PC-9 (cell line): ENCODE measurements around the gene ECE1. TPM values are rescaled to one million over a fixed set of nuclear protein-coding genes. Genes with fewer than 3 reads are reported as not detected.
"Not testable (repeated sequence)": the region's sequence is repeated elsewhere in the genome, so short reads cannot be mapped to it uniquely, and the experiment has no call there.

Source experiments
- BruUV-seq: library from RNA; stranded (reverse); fragments of 400-500 nt; replicated peaks from 2 replicates; lab custom pipeline; 2021; lab: Mats Ljungman, UMichigan
- CTCF ChIA-PET: fragments of 300-600 bp; sonication (Branson Sonifier 250); formaldehyde crosslinking; loops from one replicate; lab custom pipeline; 2022; ENCODE audit warnings: antibody characterized with exemption; lab: Charles Lee
- POLR2A ChIA-PET: fragments of 300-600 bp; sonication (Branson Sonifier 250); formaldehyde crosslinking; loops from one replicate; lab custom pipeline; 2022; ENCODE audit warnings: antibody characterized with exemption; ENCODE audit not compliant: unreplicated experiment; lab: Charles Lee
- DNase-seq, 2 experiments: peaks; one replicate each; pipeline versions ENCODE4 v3.0.0 to v3.0.0-alpha.2; 2015 to 2022; ENCODE audit warnings: mixed read lengths in 1 of 2
- H2AFZ ChIP-seq: fragments of 200-600 bp; sonication (generic); 2 replicates; pipeline ENCODE4 v1.8.1; 2017; ENCODE audit warnings: antibody characterized with exemption
- H3F3A ChIP-seq: fragments of 200-600 bp; sonication (generic); 2 replicates; pipeline ENCODE4 v1.8.1; 2017; ENCODE audit warnings: antibody characterized with exemption, mild to moderate bottlenecking, low read depth; ENCODE audit not compliant: insufficient read depth
- H3K27ac ChIP-seq: fragments of 200-600 bp; sonication (generic); 2 replicates; pipeline ENCODE4 v1.6.1; 2016; ENCODE audit warnings: mixed run types
- H3K27me3 ChIP-seq: fragments of 200-600 bp; sonication (generic); 2 replicates; pipeline ENCODE4 v1.6.1; 2016; ENCODE audit warnings: low read depth, mixed run types; ENCODE audit not compliant: insufficient read depth
- H3K36me3 ChIP-seq: fragments of 200-600 bp; sonication (generic); 2 replicates; pipeline ENCODE4 v1.6.1; 2016; ENCODE audit warnings: low read depth, mixed run types
- H3K4me1 ChIP-seq: fragments of 200-600 bp; sonication (generic); replicated peaks from 2 replicates; pipeline ENCODE4 v1.6.1; 2016; ENCODE audit warnings: mixed run types; ENCODE audit not compliant: insufficient read depth
- H3K4me2 ChIP-seq: fragments of 200-600 bp; sonication (generic); 2 replicates; pipeline ENCODE4 v1.6.1; 2017; ENCODE audit warnings: mixed run types
- H3K4me3 ChIP-seq: fragments of 200-600 bp; sonication (generic); 2 replicates; pipeline ENCODE4 v1.6.1; 2016; ENCODE audit warnings: mixed run types
- H3K79me2 ChIP-seq: fragments of 200-600 bp; sonication (generic); 2 replicates; pipeline ENCODE4 v1.6.1; 2017; ENCODE audit warnings: low read depth, mixed run types
- H3K9me2 ChIP-seq: fragments of 200-600 bp; sonication (generic); 2 replicates; pipeline ENCODE4 v1.8.1; 2017; ENCODE audit warnings: mild to moderate bottlenecking; ENCODE audit not compliant: insufficient read depth
- H3K9me3 ChIP-seq: fragments of 200-600 bp; sonication (generic); 2 replicates; pipeline ENCODE4 v1.8.1; 2016; ENCODE audit warnings: low read depth; ENCODE audit not compliant: insufficient read depth
- H4K20me1 ChIP-seq: fragments of 200-600 bp; sonication (generic); 2 replicates; pipeline ENCODE4 v1.8.1; 2017; ENCODE audit not compliant: insufficient read depth
- EZH2 ChIP-seq: fragments of 200-600 bp; sonication (generic); IDR thresholded peaks from 2 replicates; pipeline ENCODE4 v1.8.0; 2017; ENCODE audit warnings: antibody characterized with exemption, low read depth
- intact Hi-C: fragments of 100-400 bp; cut with micrococcal nuclease; formaldehyde crosslinking; loops from one replicate; pipeline ENCODE4 v1.10.0; 2022; ENCODE audit not compliant: unreplicated experiment
- total RNA-seq: library from RNA; stranded (reverse); gene quantifications from 2 replicates; pipeline ENCODE4 v1.2.3, GENCODE V29; 2021
- TF ChIP-seq, protein P1 (sequence below): fragments of 200-600 bp; sonication (generic); conservative IDR thresholded peaks from 2 replicates; pipeline ENCODE4 v1.6.1; 2017; ENCODE audit warnings: mixed run types, antibody characterized with exemption, mild to moderate bottlenecking, moderate library complexity

The ECE1 gene
- total RNA-seq, 1 experiment from 2014 or later, result 80.8 TPM

DNA sequence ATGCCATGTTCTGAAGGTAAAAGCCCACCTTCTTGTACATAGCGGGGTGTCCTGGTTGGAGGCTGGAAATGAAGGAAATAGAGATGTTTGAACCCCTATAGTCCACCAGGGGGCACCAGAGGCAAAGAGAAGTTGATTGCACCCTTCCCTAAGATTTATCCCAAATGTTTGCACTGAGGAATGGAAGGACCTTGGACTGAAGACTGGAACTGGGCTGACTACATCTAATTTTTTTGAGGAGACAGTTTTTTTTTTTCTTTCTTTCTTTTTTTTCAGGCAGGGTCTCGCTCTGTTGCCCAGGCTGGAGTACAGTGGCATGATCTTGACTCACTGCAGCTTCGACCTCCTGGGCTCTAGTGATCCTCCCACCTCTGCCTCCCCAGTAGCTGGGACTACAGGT lies 58.2 kb downstream of the ECE1 start:
- H3K9me3 ChIP-seq, result no peaks in the 10 kb centered on the region
- H2AFZ ChIP-seq, result no peak overlapping the region
- H3K4me3 ChIP-seq, result no peak overlapping the region
- H4K20me1 ChIP-seq, result no peaks in the 10 kb centered on the region
- H3K36me3 ChIP-seq, result no peaks in the 10 kb centered on the region
- no peaks in the 10 kb centered on the region for H3K4me1 ChIP-seq
- H3K27ac ChIP-seq, result no peak overlapping the region
- no peaks in the 10 kb centered on the region for H3K9me2 ChIP-seq
- no peak overlapping the region for H3K4me2 ChIP-seq
- ChIA-PET POLR2A (no interaction called here), CTCF (interaction anchor here (0.6 to 1.6 kb wide), 5 partner anchors 14 to 487 kb away, joined by 3 to 11 read pairs (median 3); no protein-coding TSS in a partner anchor)
- no peaks in the 10 kb centered on the region for H3F3A ChIP-seq
- H3K27me3 ChIP-seq, result no peaks in the 10 kb centered on the region
- TF ChIP-seq EZH2, result no peak
- TF ChIP-seq, protein P1, sequence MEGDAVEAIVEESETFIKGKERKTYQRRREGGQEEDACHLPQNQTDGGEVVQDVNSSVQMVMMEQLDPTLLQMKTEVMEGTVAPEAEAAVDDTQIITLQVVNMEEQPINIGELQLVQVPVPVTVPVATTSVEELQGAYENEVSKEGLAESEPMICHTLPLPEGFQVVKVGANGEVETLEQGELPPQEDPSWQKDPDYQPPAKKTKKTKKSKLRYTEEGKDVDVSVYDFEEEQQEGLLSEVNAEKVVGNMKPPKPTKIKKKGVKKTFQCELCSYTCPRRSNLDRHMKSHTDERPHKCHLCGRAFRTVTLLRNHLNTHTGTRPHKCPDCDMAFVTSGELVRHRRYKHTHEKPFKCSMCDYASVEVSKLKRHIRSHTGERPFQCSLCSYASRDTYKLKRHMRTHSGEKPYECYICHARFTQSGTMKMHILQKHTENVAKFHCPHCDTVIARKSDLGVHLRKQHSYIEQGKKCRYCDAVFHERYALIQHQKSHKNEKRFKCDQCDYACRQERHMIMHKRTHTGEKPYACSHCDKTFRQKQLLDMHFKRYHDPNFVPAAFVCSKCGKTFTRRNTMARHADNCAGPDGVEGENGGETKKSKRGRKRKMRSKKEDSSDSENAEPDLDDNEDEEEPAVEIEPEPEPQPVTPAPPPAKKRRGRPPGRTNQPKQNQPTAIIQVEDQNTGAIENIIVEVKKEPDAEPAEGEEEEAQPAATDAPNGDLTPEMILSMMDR, result peak; percentile 79
- H3K79me2 ChIP-seq, result no peaks in the 10 kb centered on the region
- intact Hi-C loops, result loop anchor here (1.0 to 10.0 kb wide), 3 partner anchors 136 to 1413 kb away; partner anchors contain the start of gene C1QC
- BruUV-seq, result no TSS peak
- peak in 1 of 2 experiments; percentile 27 for DNase-seq

DNA sequence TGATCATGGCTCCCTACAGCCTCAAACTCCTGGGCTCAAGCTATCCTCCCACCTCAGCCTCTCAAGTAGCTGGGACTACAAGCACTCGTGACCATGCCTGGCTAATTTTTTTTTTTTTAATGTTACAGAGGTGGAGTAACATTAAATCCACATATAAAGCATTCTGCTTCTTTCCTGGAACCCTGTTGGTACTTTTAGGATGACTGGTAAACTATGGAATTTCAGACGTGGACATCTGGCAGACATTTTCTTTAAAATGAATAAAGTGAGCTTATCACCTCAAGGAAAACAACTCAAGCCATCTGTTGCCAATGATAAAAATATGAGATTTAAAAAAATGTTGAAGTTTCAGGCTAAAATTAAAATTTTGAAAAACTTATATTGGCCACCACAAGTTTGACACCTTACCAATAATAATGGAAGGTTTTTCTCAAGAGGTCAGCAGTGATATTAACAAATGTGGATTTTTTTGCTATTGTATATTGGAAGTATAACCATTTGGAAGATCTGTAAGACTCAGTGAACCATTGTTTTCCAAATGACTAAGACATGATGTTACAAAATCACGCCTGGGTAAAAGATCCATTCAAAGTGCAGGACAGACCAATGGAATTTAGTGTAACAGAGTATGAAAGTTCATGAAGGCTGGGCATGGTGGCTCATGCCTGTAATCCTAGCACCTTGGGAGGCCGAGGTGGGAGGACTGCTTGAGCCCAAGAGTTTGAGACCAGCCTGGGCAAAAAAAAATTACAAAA lies 60.8 kb downstream of the ECE1 start:
- CTCF ChIA-PET, result interaction anchor here (0.6 kb wide), 1 partner anchor 1408 kb away, joined by 4 read pairs; no protein-coding TSS in a partner anchor
- H3K36me3 ChIP-seq, result no peaks in the 10 kb centered on the region
- no peaks in the 10 kb centered on the region for H3K79me2 ChIP-seq
- H2AFZ ChIP-seq, result no peak overlapping the region
- no peaks in the 10 kb centered on the region for H3K9me3 ChIP-seq
- no TSS peak for BruUV-seq
- H3F3A ChIP-seq, result no peaks in the 10 kb centered on the region
- POLR2A ChIA-PET, result no interaction called here
- no peak overlapping the region for H3K27ac ChIP-seq
- DNase-seq, result no peak
- no peaks in the 10 kb centered on the region for H3K4me1 ChIP-seq
- TF ChIP-seq EZH2, result no peak
- TF ChIP-seq, protein P1, result no peak
- no peak overlapping the region for H3K4me2 ChIP-seq
- no peaks in the 10 kb centered on the region for H3K27me3 ChIP-seq
- H4K20me1 ChIP-seq, result no peaks in the 10 kb centered on the region
- no peak overlapping the region for H3K4me3 ChIP-seq
- H3K9me2 ChIP-seq, result no peaks in the 10 kb centered on the region
- intact Hi-C loops, result no loop called here

DNA sequence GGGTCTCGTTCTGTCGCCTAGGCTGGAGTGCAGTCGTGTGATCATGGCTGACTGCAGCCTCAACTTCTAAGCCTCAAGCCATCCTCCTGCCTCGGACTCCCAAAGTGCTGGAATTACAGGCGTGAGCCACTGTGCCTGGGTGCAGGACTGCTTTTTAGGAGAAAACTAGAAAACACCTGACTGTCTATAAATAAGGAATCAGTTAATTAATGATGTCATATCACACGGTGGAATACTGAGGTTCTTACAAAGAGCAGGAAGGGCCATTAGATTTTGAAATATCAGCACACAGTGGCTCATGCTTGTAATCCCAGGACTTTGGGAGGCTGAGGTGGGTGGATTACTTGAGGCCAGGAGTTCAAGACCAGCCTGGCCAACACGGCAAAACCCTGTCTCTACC lies 62.0 kb downstream of the ECE1 start:
- H3F3A ChIP-seq, H3K27me3 ChIP-seq, DNase-seq, H3K9me2 ChIP-seq, intact Hi-C loops, H3K4me2 ChIP-seq, H2AFZ ChIP-seq, H3K4me3 ChIP-seq, H4K20me1 ChIP-seq, H3K79me2 ChIP-seq, POLR2A ChIA-PET, H3K4me1 ChIP-seq, BruUV-seq, H3K36me3 ChIP-seq, H3K27ac ChIP-seq, H3K9me3 ChIP-seq: not testable (repeated sequence)
- CTCF ChIA-PET, result interaction anchor here (0.6 kb wide), 1 partner anchor 424 kb away, joined by 4 read pairs; no protein-coding TSS in a partner anchor
